Right kidney (tissue), 1 donor: Measurements from ENCODE around the gene SCAMP3.
A peak's percentile ranks its signal among the peaks of the same experiment; 100 is the strongest.
"Not testable (repeated sequence)": the region's sequence is repeated elsewhere in the genome, so short reads cannot be mapped to it uniquely, and the experiment has no call there.

Source experiments
- DNase-seq: peaks from one replicate; pipeline ENCODE4 v3.0.0-alpha.2; 2016

The SCAMP3 gene

DNA sequence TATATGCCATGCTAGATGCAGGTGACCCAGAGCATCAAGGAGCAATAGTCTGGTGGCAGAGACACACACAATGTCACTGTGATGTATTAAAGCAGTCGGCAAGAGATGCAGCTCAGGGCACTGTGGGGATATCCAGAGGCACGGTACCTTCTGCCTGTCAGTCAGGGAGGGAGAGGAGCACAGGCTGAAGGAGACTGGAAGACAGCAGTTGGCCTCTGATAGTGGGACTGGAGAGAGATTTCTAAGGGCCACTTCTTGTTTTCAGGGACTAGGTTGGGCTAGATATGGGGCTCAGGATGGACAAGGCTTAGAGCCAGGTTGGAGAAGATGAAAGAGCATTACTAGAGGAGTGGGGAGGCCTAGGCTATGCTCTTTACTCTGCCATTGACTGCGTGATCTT is 30.9 kb downstream of the SCAMP3 start:
- DNase-seq, result not testable (repeated sequence)

DNA sequence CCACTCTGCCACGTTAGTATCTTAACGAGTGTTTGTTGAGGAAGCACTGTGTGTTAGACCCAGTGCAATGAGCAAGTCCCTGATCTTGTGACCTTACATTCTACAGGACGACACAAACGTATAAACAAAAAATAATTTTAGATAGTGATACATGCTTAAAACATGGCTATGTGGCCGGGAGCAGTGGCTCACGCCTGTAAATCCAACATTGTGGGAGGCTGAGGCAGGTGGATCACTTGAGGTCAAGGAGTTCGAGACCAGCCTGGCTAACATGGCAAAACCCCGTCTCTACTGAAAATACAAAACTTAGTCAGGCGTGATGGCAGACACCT is 34.1 kb downstream of the SCAMP3 start:
- no peak for DNase-seq

- peak; percentile 96 for DNase-seq
Observed at GRCh38 chr1:155227261-155228095, 34.7 kb downstream of the SCAMP3 start.

DNA sequence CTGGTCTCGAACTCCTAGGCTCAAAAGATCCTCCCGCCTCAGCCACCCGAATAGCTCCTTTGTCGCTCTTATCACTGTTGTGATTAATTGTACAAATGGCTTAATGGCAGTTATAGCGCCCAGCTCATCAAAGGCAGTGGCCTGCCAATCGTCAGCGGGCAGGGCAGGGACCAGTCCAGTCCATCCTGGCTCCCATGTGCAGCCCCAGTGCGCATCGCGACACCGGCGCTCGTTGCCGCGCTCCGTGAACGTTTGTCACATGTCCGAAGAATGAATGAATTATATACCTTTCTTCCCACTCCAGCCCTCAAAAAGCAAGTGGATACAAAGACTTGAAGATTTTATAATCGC is 35.3 kb downstream of the SCAMP3 start:
- no peak for DNase-seq

GRCh38 chr1:155226188-155226909 is 35.8 kb downstream of the SCAMP3 start:
- peak; percentile 79 for DNase-seq

GRCh38 chr1:155225404-155225759 is 36.8 kb downstream of the SCAMP3 start:
- DNase-seq, result not testable (repeated sequence)

DNA sequence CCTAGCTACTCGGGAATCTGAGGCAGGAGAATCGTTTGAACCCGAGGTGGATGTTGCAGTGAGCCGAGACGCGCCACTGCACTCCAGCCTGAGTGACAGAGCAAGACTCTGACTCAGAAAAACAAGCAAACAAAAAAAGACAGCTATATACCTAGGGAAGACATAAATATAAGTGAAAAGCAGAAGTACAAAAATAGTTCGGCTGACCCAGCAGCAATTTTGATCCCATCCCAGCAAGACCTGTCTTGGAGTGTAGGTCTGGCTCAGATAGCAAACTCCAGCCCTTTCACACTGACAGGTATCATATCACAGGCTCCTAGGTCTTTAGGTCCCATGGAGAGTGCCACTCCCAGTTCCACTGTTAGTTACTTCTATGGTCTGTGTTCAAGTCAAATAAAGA is 39.1 kb downstream of the SCAMP3 start:
- no peak for DNase-seq

DNA sequence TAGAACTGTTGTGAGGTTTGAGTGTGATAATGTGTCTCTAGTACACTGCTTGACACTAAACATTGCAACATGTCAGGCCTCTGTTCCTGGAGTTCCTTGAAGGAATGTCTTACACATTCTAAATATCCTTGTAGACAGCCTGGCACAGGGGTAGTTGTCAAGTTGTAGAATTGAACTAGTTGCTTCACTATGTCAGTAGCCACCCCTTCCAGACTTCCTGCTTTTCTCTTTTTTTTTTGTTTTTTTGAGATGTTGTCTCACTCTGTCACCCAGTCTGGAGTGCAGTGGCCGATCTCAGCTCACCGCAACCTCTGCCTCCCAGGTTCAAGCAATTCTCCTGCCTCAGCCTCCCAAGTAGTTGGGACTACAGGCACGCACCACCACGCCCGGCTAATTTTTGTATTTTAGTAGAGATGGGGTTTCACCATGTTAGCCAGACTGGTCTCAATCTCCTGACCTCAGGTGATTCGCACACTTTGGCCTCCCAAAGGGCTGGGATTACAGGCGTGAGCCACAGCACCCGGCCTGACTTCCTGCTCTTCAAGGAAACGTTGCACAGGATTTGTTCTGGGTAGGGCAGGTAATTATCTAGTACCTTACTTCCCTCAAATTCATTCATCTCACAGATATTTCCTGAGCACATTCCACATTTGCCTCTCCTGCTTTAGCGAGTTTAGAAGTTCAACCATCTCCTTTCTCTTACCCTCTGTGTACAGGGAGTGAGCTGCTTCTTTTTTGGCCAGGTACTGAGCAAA is 41.8 kb downstream of the SCAMP3 start:
- DNase-seq, result not testable (repeated sequence)

GRCh38 chr1:155219592-155220031 is 42.5 kb downstream of the SCAMP3 start:
- no peak for DNase-seq

GRCh38 chr1:155218854-155219591 is 43.1 kb downstream of the SCAMP3 start:
- peak; percentile 67 for DNase-seq

- DNase-seq, result not testable (repeated sequence)
Observed at GRCh38 chr1:155214702-155215101, 47.5 kb downstream of the SCAMP3 start.

- not testable (repeated sequence) for DNase-seq
Observed at GRCh38 chr1:155212051-155212440, 50.1 kb downstream of the SCAMP3 start.

DNA sequence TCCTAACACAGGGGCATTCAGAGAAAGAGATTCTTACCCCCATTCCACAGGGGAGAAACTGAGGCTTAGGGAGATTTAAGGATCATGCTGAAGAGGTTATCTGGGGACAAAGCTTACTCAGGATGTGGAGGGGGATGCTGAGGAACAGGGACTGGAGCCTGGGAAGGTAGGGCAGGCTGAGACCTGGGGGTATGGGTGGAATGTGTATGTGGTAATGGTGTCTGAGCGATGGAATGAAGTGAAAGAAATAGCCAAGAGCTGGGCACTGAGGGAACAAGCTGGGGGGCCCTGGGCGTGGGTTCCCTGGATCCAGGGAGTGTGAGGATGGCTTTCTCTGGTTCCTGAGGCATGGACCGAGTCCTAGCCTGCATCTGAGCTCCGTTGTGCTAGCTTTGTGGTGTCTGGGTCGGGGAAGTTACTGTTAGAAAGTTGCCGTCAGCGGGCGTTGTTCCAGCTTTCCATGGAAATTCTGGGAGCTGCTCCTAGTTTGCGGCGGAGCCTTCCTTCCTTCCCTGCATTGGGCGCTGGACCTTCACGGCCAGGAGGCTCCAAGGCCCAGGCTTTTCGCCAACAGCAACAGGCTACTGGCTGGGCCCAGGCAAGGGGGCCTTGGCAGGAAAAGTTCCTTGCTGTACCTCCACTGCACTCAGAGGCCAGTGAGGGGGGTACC is 50.6 kb downstream of the SCAMP3 start:
- not testable (repeated sequence) for DNase-seq

- DNase-seq, result no peak
Observed at GRCh38 chr1:155210314-155211104, 51.7 kb downstream of the SCAMP3 start.

GRCh38 chr1:155209312-155209721 is 52.8 kb downstream of the SCAMP3 start:
- no peak for DNase-seq

GRCh38 chr1:155208541-155209311 is 53.4 kb downstream of the SCAMP3 start, which contains the start of gene MTX1:
Gene MTX1, plus strand, starts transcription at chr1:155208695. Its CDS starts 110 bp downstream, at chr1:155208805.
- peak; percentile 94 for DNase-seq

DNA sequence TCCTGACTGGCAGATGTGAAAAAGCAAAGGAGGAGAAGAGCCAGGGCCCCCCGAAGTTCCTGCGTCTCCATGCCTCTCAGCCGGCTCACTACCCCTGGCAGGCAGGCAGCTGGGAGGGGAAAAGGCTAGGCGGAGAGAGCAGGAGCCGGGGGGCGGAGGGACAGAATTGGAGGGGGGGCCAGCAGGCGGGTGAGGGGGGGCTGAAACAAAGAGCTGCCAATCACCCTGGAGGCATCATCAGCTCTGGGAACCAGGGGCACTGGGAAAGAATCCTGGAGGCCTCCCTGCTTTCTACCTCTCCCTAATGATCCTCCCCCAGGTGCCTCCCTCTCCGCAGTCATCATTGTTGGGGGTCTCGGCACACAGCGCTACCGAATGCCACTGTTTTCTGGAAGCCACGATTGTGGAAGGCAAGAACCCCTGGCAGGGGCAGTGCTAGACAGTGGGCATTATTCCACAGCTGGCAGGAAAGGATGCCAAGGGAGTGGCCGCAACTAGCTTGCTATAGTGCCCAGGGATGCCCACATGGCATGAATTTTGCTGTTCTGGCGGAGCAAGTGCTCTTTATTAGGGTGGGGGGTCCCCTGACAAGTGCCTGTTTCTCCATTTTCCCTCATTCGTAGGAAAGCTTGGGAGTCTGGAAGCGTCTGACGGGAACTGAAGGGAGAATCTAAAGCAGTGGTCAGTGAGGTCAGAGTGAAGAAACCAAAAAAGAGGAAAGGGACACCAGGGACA is 54.2 kb downstream of the SCAMP3 start, which contains the start of gene THBS3:
THBS3 (minus strand) TSS at position 92 of the 735 bp plus-strand sequence; CDS start at position 71, 21 bp downstream.
- peak; percentile 74 for DNase-seq

DNA sequence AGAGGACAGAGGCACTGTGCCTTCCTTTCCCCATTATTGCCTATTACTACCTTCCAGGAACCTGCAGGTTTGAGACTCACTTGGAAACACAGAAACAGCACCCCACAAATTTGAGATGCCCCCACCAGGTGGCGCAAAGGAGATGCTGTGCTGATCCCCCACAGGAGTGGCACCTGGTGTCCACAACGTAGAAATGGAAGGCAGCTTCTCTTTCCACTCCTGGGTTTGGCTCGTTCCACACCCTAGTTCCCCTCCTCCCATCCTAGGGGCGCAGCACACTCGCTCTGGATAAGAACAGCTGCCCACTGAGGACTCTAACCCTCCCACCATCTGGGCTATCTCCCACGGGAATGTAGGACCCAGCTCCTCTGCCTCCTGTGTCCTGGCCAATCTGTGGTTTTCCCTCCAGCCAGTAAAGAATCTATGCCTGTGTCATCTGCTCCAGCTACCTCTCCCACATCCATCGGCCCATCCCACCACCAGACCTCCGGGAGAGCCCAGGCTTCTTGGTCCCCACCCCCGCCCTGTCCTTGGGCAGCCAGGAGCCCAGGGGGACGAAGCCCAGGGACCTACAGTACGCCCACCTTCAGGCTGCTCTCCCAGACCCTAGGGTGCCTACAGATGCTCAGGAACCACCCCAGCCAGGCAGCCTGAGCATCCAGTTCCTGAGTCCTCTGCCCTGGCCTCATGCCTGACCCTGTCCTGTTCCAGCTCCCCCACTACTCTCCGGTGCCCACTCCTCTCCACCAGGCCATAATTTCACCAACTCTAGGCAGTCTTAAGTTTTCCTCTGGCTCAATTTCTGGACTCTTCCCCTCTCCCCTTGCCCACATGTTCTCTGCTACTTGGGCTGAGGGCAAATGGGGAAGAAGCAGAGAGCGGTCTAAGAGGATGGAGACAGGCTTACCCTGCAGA is 55.0 kb downstream of the SCAMP3 start:
- peak; percentile 71 for DNase-seq
